Peyer's patch (tissue), 4 donors: ENCODE results near the gene FZR1. TPM values are rescaled to one million over a fixed set of nuclear protein-coding genes. Genes with fewer than 3 reads are reported as not detected.
"Not testable (repeated sequence)": the region's sequence is repeated elsewhere in the genome, so short reads cannot be mapped to it uniquely, and the experiment has no call there.

Experiments
- DNase-seq, 3 donors: peaks; one replicate each; pipeline ENCODE4 v3.0.0-alpha.2; 2017 to 2019
- H3K27ac ChIP-seq, 4 donors: fragments of 200-600 bp; sonication (generic); one replicate each; pipeline ENCODE4 v1.5.1; 2016 to 2019
- H3K27me3 ChIP-seq, 2 donors: fragments of 200-600 bp; sonication (generic); one replicate each; pipeline ENCODE4 v1.5.1; 2019
- H3K36me3 ChIP-seq, 3 donors: fragments of 200-600 bp; sonication (generic); one replicate each; pipeline ENCODE4 v1.5.1; 2016 to 2019
- H3K4me1 ChIP-seq, 4 donors: fragments of 200-600 bp; sonication (generic); one replicate each; pipeline ENCODE4 v1.5.1; 2016 to 2019
- H3K4me3 ChIP-seq, 4 donors: fragments of 200-600 bp; sonication (generic); 1 replicate in 3 of 4; 2 replicates in 1 of 4; pipeline ENCODE4 v1.5.1; 2016 to 2019; ENCODE audit warnings: mild to moderate bottlenecking in 1 of 4
- H3K9me3 ChIP-seq, 4 donors: fragments of 200-600 bp; sonication (generic); one replicate each; pipeline ENCODE4 v1.5.1; 2016 to 2019; ENCODE audit warnings: mild to moderate bottlenecking in 1 of 4
- POLR2A ChIP-seq, 2 donors: fragments of 450-650 bp; IDR thresholded peaks; one replicate each; pipeline ENCODE4 v1.5.1; 2017; ENCODE audit warnings: antibody characterized with exemption in 2 of 2, mild to moderate bottlenecking in 2 of 2, moderate library complexity in 2 of 2
- total RNA-seq, 4 donors: library from RNA; depleted of rRNA; stranded (reverse); fragments of >200 nt; gene quantifications; one replicate each; pipeline ENCODE4 v1.1.0, GENCODE V29; 2016
- TF ChIP-seq, protein P1 (sequence below), 6 experiments: fragments of 450-650 bp in 4 of 6; fragments of 200-600 bp in 2 of 6; sonication (generic) in 1 of 6; IDR thresholded peaks; one replicate each; pipeline ENCODE4 v1.5.1; 2017 to 2019; ENCODE audit warnings: antibody characterized with exemption in 6 of 6, mild to moderate bottlenecking in 3 of 6, moderate library complexity in 1 of 6

Gene FZR1
- total RNA-seq, 4 donors from 2014 or later = 24.8 to 75.1 (median 38.7) TPM

DNA sequence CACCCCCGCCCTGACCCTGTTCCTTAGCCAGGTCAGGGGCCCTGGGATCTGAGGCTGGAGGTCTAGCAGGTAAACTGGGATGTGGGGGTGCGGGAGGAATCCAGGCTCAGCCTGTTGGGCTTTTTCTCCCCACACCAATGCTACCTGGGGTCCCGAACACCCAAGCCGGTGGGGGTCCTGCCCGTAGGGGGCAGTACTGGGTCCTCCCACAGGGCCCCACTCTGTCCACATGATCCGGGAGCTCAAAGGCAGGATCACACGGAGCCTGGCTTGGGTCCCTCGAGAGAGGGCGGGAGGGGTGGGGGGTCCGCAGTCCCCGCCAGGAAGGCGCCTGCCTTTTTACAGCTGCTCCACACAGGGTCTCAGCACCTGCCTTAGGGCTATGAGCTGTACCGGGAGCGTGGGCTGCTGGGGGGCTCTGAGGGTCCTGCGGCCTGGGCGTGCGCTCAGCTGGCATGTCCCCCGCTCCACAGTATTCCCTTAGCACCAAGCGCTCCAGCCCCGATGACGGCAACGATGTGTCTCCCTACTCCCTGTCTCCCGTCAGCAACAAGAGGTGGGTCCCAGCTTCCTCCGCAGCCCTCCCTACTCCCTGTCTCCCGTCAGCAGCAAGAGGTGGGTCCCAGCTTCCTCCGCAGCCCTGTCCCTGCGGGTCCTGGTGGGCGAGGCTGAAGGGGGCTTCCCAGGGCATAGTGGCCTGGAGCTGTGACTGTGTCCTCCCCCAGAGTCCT lies 20.6 kb downstream of the FZR1 start:
- H3K9me3 ChIP-seq = no peaks in the 10 kb centered on the region
- H3K36me3 ChIP-seq = peaks cover 0 to 70% (median 0%) of the 10 kb centered on the region in 3 donors
- no peak for DNase-seq

DNA sequence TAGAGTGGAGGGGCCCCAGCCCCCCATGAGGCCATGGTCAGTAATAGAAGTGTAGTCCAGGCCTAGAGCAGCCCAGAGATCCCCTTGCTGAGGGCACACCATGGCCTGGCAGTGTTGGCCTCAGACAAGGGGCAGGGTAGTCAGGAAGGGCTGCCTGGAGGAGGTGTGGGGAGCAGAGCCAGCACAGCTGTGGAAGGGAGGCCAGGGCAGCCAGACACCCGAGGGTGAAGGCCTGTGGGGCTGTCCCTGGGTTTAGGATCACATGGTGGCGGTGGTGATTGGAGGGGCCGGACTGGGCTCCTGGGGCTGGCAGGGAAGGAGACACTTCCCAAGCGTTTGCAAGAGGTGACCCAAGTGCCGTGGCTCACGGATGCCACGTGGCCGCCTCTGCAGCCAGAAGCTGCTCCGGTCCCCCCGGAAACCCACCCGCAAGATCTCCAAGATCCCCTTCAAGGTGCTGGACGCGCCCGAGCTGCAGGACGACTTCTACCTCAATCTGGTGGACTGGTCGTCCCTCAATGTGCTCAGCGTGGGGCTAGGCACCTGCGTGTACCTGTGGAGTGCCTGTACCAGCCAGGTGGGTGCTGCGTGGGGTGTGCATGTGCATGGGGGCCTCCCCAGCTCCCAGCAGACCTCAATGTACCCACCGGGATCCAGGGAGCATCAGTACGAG lies 21.3 kb downstream of the FZR1 start:
- no peaks in the 10 kb centered on the region for H3K4me1 ChIP-seq

More for the DNA sequence above, 20.6 kb downstream of the FZR1 start:
- no peaks in the 10 kb centered on the region for H3K27me3 ChIP-seq
- H3K27ac ChIP-seq = no peak overlapping the region
- TF ChIP-seq, protein P1, sequence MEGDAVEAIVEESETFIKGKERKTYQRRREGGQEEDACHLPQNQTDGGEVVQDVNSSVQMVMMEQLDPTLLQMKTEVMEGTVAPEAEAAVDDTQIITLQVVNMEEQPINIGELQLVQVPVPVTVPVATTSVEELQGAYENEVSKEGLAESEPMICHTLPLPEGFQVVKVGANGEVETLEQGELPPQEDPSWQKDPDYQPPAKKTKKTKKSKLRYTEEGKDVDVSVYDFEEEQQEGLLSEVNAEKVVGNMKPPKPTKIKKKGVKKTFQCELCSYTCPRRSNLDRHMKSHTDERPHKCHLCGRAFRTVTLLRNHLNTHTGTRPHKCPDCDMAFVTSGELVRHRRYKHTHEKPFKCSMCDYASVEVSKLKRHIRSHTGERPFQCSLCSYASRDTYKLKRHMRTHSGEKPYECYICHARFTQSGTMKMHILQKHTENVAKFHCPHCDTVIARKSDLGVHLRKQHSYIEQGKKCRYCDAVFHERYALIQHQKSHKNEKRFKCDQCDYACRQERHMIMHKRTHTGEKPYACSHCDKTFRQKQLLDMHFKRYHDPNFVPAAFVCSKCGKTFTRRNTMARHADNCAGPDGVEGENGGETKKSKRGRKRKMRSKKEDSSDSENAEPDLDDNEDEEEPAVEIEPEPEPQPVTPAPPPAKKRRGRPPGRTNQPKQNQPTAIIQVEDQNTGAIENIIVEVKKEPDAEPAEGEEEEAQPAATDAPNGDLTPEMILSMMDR (IDR thresholded peaks at IDR 0.05) = no peak
- no peak for TF ChIP-seq POLR2A (IDR thresholded peaks at IDR 0.05)
- no peak overlapping the region for H3K4me3 ChIP-seq
- no peaks in the 10 kb centered on the region for H3K4me1 ChIP-seq

DNA sequence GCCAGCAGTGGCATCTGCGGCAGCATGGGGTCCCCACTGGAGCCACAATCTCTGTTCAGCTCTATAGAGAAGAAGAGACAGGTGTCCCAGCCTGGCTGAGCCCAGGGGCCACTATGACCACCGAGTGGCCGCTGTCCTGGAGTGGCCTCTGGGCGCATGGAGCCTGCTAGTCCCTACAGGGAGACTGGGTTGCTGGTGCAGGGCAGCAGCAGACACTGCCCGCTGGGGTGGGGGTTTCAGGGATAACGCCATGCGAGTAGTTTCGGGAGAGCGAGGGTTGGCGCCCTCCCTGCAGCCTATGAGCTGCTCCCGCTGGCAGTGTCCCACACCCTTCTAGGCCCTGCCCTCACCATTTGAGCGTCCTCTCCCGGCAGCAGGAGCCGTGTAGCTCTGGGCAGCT lies 22.0 kb downstream of the FZR1 start:
- H3K36me3 ChIP-seq = peaks cover 0 to 77% (median 0%) of the 10 kb centered on the region in 3 donors
- no peaks in the 10 kb centered on the region for H3K9me3 ChIP-seq
- TF ChIP-seq POLR2A (IDR thresholded peaks at IDR 0.05) = no peak
- TF ChIP-seq, protein P1 (IDR thresholded peaks at IDR 0.05) = no peak
- no peaks in the 10 kb centered on the region for H3K4me1 ChIP-seq
- H3K27ac ChIP-seq = no peak overlapping the region
- no peaks in the 10 kb centered on the region for H3K27me3 ChIP-seq
- no peak for DNase-seq
- no peak overlapping the region for H3K4me3 ChIP-seq

More for the DNA sequence above, 21.3 kb downstream of the FZR1 start:
- Histone ChIP-seq H3K9me3 (no peaks in the 10 kb centered on the region), H3K4me3 (no peak overlapping the region), H3K27me3 (no peaks in the 10 kb centered on the region), H3K27ac (no peak overlapping the region), H3K36me3 (peaks cover 0 to 77% (median 0%) of the 10 kb centered on the region in 3 donors)
- DNase-seq = no peak
- TF ChIP-seq POLR2A (IDR thresholded peaks at IDR 0.05) = no peak
- TF ChIP-seq, protein P1 (IDR thresholded peaks at IDR 0.05) = no peak

DNA sequence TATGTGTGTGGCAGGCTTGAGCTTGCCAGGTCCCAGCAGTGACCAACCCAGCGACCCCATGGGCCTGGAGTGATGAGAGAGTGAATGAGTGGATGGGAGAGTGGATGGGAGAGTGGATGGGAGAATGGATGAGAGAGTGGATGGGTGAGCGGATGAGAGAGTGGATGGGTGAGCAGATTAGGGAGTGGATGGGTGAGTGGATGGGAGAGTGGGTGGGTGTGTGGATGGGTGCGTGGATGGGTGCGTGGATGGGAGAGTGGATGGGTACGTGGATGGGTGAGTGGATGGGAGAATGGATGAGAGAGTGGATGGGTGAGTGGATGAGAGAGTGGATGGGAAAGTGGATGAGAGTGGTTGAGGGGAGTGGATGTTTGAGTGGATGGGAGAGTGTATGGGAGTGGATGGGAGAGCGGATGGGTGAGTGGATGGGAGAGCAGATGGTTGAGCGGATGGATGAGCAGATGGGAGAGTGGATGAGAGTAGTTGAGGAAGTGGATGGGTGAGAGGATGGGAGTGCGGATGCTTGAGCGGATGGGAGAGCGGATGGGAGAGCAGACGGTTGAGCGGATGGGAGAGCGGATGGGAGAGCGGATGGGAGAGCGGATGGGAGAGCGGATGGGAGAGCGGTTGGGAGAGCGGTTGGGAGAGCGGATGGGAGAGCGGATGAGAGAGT lies 22.6 kb downstream of the FZR1 start:
- TF ChIP-seq POLR2A (IDR thresholded peaks at IDR 0.05) = no peak
- TF ChIP-seq, protein P1 (IDR thresholded peaks at IDR 0.05) = no peak
- Histone ChIP-seq H3K4me3 (no peak overlapping the region), H3K27me3 (no peaks in the 10 kb centered on the region), H3K9me3 (no peaks in the 10 kb centered on the region), H3K4me1 (no peaks in the 10 kb centered on the region), H3K36me3 (peaks cover 0 to 77% (median 0%) of the 10 kb centered on the region in 3 donors), H3K27ac (no peak overlapping the region)
- DNase-seq = no peak

DNA sequence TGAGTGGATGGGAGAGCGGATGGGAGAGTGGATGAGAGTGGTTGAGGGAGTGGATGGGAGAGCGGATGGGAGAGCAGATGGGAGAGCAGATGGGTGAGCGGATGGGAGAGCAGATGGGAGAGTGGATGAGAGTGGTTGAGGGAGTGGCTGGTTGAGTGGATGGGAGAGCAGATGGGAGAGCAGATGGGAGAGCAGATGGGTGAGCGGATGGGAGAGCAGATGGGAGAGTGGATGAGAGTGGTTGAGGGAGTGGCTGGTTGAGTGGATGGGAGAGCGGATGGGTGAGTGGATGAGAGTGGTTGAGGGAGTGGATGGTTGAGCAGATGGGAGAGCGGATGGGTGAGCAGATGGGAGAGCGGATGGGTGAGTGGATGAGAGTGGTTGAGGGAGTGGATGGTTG lies 23.2 kb downstream of the FZR1 start:
- H3K4me3 ChIP-seq, H3K9me3 ChIP-seq, H3K27me3 ChIP-seq, H3K27ac ChIP-seq, DNase-seq, H3K4me1 ChIP-seq: not testable (repeated sequence)
- H3K36me3 ChIP-seq = peaks cover 0 to 77% (median 0%) of the 10 kb centered on the region in 3 donors

DNA sequence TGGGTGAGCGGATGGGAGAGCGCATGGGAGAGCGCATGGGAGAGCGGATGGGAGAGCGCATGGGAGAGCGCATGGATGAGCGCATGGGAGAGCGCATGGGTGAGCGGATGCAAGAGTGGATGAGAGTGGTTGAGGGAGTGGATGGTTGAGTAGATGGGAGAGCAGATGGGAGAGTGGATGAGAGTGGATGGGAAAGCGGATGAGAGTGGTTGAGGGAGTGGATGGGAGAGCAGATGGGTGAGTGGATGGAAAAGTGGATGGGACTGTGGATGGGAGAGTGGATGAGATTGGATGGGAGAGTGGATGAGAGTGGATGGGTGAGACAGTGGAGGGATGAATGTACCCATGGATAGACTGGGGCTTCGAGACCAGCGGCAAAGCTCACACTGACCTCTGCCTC lies 24.3 kb downstream of the FZR1 start:
- H3K9me3 ChIP-seq = no peaks in the 10 kb centered on the region
- H3K4me3 ChIP-seq = no peak overlapping the region
- H3K27me3 ChIP-seq = no peaks in the 10 kb centered on the region
- no peaks in the 10 kb centered on the region for H3K4me1 ChIP-seq
- H3K27ac ChIP-seq = no peak overlapping the region
- H3K36me3 ChIP-seq = peaks cover 0 to 78% (median 0%) of the 10 kb centered on the region in 3 donors
- TF ChIP-seq POLR2A (IDR thresholded peaks at IDR 0.05) = no peak
- TF ChIP-seq, protein P1 (IDR thresholded peaks at IDR 0.05) = no peak
- no peak for DNase-seq
